Right forelimb (tissue), 1 donor: ENCODE data around the gene L1TD1.
"Not testable (repeated sequence)": the region's sequence is repeated elsewhere in the genome, so short reads cannot be mapped to it uniquely, and the experiment has no call there.

Experiments
- DNase-seq: peaks from one replicate; pipeline ENCODE4 v3.0.0-alpha.2; 2018

Gene L1TD1

DNA sequence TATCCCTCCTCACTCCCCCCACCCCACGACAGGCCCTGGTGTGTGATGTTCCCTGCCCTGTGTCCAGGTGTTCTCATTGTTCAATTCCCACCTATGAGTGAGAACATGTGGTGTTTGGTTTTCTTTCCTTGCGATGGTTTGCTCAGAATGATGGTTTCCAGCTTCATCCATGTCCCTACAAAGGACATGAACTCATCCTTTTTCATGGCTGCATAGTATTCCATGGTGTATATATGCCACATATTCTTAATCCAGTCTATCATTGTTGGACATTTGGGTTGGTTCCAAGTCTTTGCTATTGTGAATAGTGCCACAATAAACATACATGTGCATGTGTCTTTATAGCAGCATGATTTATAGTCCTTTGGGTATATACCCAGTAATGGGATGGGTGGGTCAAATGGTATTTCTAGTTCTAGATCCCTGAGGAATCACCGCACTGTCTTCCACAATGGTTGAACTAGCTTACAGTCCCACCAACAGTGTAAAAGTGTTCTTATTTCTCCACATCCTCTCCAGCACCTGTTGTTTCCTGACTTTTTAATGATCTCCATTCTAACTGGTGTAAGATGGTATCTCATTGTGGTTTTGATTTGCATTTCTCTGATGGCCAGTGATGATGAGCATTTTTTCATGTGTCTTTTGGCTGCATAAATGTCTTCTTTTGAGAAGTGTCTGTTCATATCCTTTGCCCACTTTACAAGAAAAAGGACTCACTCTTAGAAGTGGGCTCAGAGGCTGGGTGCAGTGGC is 45.2 kb downstream of the L1TD1 start:
- not testable (repeated sequence) for DNase-seq

DNA sequence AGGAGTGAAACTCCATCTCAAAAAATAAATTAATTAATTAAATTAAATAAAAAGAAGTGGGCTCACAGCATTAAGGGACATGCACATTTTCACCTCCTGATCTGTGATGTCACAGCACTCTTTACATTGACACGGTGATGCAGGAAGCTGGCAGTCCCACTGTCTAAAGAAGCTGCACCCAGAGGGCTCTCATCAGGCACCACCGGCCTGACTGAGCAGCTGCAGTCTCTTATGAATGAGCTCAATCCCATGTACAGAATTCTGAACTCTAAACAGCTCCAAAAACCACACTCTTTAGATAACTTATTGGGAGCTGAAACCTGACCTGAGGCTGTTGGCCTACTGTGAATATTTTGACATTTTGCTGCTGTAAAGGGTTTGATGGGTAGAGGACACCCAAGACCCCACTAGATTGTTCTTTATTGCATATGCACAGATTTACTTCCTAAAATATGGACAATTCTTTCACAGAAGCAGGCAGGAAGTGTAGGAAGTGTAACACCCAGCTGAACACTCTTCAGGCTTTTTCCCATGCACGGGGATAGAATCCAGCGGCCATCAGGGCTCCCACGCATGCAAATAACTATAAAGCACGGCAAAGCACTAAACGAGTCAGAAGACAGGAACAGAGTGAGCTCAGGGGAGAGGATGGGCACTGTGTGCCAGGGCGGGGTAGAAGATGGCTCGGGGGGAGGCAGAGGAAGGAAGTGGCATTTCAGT is 46.2 kb downstream of the L1TD1 start:
- DNase-seq: no peak

DNA sequence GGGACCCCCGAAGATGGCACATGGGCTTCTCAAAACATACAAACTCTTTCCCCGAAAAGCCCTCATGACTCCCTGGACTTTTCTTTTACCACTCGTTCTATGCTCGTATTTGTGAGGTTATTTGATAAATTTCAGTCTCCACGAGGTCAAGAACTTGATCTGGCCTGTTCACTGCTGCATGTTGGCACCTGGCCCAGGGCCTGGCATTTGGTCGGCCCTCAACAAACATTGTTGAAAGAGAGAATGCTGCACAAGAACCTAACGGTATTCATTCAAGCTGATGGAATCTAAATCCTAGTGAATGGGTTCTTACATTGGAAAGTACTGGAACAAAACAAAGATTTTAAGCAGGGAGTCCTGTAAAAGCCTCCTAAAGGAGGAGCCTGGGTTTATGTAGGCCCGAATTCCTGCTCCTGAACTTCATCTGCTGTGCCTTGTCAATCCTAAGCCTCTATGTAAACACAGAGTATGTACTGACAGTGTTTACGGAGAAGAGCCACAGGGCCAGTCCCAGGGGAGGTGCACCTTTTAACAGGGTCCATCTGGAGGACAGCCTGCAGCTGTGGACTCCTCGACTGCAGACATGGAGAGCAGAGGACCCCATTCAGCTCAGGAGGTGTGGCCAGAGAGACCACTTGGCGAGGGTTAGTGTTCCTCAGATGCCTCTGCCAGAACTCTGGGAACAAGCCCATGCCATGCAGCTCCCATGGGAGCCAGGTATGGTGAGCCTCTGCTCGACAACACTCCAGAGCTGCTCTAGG is 46.9 kb downstream of the L1TD1 start:
- no peak for DNase-seq

DNA sequence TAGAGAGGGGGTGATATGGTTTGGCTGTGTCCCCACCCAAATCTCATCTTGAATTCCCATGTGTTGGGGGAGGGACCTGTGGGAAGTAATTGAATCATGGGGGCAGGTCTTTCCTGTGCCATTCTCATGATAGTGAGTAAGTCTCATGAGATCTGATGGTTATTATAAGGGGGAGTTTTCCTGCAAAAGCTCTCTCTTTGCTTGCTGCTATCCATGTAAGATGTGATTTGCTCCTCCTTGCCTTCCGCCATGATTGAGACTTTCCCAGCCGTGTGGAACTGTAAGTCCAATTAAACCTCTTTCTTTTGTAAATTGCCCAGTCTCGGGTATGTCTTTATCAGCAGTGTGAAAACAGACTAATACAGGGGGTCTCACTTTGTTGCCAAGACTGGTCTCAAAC is 49.7 kb downstream of the L1TD1 start:
- DNase-seq: not testable (repeated sequence)

DNA sequence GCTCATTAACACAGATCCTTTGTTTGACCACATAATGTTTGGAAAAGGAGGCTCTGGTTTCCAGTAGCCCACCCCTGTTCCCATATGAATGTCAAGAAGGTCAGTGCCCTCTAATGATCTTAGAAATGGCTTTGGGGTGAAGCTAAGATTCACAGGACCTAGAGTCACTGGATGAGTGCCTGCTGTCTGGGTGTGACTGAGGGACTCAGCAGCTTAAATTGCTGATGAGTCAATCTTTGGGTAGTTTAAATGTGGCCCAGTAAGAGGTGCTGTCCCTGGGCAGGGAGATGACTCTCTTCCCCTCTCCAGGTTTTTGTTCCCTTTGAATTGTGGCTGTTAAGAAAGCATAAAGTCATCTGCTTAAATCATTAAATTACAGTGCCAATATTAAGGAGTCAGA is 50.6 kb downstream of the L1TD1 start:
- no peak for DNase-seq

DNA sequence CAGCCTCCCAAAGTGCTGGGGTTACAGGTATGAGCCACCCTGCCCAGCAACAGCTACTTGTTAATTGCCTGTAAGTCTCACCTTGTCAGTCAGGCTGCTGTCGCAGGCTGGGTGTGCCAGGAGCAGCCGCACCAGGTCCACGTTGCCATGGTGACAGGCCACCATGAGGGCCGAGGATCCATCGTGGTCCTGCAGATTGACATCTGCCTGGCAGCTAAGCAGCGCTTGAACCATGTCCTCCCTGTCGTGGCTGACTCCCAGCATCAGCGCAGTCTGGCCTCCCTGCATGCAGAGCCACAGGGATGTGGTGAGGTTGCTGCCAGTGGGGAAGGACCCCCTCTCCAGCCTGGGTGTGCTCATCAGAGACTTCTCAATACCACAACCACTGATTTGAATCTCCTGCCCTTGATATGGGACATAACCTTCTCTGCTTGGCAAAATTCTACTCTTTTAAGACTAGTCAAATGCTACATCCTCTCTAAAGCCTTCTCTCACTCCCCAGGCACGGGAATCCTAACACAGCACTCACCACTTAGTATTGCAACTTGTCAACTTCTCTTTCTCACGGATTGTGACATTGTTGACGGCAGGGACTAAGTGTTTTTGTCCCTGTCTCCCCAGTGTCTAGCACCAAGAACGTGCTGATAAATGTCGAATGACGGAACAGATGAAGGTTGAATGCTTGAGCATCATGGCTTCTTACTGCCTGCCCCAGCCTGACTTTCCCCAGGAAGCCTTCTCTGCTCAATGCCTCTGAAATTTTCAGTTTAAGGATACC is 52.9 kb downstream of the L1TD1 start:
- DNase-seq: no peak

DNA sequence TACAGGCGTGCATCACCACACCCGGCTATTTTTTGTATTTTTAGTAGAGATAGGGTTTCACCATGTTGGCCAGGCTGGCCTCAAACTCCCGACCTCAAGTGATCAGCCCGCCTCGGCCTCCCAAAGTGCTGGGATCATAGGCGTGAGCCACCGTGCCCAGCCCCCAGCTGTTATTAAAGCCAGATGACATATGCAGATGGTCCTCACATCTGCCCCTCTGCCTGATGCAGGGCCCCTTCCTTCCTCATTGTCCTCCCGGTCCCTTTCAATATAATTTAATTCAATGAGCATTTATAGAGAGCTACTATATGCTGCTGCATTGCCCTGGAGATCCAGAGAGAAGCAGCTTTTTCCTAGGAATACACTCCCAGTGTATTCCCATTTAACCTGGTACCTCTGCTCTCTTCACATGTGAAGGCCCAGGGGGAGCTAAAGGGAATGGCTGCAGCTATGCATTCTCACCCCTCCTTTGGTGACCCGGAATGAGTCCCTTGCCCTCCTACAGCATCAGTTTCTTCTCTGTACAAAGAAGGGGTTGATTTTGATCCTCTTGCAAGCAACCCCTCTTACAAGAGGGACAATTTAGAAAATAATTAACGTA is 55.6 kb downstream of the L1TD1 start:
- no peak for DNase-seq

DNA sequence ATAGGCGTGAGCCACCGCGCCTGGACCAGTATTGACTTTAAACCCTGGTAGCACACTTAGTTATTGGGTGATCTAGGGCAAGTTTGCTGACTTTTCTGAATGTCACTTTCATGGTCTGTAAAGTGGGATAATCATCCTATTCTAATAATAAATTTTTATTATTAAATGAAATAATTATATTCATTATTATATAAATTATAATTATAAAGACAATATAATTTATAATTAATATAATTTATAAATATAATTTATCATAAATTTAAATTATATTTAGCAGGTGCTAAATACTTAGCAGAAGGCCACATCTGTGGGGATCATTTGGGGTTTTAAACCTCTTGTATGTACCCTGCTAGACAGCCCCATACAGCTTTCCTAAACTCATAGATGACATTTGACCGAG is 64.9 kb downstream of the L1TD1 start:
- DNase-seq: no peak

DNA sequence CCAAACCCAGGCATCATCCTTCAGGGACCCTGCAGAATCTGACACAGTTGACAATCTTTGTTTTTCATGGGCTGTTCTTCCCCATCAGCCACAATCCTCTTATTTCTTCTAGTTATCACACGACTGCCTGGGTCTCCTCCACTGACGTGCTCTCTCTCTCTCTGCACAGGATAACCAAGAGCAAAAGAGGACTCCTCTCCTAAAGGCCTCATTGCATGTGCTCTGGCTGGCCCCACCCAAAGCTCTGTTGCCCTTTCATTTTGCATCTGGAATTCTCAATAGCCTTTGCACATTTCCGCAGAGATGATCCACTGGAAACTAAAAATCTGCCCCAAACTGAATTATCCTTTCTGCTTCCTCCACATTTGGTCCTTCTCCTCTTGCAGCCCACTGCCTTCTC is 66.0 kb downstream of the L1TD1 start:
- DNase-seq: no peak
